ENCODE results near the gene CD1B.

CD1B gene

DNA sequence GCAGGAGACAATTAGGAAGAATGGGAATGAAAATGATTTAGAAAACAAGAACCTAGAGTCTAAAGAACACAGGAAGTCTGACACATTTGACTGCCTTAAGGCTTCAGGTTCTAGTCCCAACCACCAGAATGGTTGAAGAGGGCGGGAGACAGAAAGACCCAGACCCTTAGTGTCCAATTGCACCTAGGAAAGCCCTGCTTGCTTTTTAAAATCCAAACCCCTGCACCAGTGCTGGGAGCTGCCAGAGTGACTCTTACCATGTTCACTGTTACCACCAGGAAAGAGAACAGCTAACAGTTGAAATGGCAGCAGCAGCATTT is 265 bp downstream of the CD1B start:
- ATAC-seq: no peak

DNA sequence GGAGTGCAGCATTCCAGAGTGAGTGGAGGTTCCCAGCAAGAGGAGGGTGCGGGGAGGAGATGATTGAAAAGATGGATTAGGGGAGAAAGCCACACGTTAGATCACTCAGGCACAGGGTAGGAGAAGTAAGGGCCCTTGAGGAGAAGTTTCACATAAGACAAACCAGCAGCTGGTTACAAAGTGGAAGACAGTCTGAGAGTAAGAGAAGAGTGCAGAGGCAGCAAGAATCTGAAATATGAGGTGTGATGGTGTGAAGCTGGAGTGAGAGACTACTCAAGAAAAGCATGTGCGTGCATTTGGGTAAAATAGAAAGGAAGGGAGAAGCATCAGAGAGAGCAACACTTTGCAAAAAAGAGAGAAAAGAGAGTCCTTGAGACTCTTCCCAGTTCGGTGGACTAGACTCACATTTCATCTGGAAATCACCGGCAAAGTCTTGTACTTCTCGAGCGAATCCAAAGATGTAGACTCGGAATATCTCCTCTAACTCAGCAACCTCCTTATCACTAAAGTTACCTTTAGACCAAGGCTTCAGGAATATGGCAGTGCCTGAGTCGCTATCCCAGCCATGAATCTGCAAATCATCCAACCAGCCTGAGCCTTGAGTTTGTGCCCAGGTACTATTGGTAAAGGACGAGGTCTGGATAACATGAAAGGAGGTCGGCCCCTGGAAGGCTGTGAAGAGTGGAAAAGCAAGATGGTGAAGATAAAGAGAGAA is 783 bp downstream of the CD1B start:
- TF ChIP-seq ISL1 (CRISPR knock-in tag; IDR thresholded peaks at IDR 0.05): no peak
- no peak for TF ChIP-seq POU6F1 (CRISPR knock-in tag; IDR thresholded peaks at IDR 0.05; ENCODE audit: borderline replicate concordance, low read depth)
- TF ChIP-seq ZNF70 (CRISPR knock-in tag; IDR thresholded peaks at IDR 0.05): no peak
- TF ChIP-seq, protein P1, sequence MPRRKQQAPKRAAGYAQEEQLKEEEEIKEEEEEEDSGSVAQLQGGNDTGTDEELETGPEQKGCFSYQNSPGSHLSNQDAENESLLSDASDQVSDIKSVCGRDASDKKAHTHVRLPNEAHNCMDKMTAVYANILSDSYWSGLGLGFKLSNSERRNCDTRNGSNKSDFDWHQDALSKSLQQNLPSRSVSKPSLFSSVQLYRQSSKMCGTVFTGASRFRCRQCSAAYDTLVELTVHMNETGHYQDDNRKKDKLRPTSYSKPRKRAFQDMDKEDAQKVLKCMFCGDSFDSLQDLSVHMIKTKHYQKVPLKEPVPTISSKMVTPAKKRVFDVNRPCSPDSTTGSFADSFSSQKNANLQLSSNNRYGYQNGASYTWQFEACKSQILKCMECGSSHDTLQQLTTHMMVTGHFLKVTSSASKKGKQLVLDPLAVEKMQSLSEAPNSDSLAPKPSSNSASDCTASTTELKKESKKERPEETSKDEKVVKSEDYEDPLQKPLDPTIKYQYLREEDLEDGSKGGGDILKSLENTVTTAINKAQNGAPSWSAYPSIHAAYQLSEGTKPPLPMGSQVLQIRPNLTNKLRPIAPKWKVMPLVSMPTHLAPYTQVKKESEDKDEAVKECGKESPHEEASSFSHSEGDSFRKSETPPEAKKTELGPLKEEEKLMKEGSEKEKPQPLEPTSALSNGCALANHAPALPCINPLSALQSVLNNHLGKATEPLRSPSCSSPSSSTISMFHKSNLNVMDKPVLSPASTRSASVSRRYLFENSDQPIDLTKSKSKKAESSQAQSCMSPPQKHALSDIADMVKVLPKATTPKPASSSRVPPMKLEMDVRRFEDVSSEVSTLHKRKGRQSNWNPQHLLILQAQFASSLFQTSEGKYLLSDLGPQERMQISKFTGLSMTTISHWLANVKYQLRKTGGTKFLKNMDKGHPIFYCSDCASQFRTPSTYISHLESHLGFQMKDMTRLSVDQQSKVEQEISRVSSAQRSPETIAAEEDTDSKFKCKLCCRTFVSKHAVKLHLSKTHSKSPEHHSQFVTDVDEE (CRISPR knock-in tag; IDR thresholded peaks at IDR 0.05): no peak
- no peak for TF ChIP-seq ZFP30 (CRISPR knock-in tag; IDR thresholded peaks at IDR 0.05)
- ATAC-seq: no peak

More for the DNA sequence above, 265 bp downstream of the CD1B start:
- no peak for TF ChIP-seq PPARA (CRISPR knock-in tag; IDR thresholded peaks at IDR 0.05; ENCODE audit: borderline replicate concordance)
- TF ChIP-seq, protein P1 (CRISPR knock-in tag; IDR thresholded peaks at IDR 0.05): no peak
- TF ChIP-seq GLIS3 (CRISPR knock-in tag; IDR thresholded peaks at IDR 0.05): no peak
- no peak for TF ChIP-seq ZFP3 (CRISPR knock-in tag; IDR thresholded peaks at IDR 0.05)

DNA sequence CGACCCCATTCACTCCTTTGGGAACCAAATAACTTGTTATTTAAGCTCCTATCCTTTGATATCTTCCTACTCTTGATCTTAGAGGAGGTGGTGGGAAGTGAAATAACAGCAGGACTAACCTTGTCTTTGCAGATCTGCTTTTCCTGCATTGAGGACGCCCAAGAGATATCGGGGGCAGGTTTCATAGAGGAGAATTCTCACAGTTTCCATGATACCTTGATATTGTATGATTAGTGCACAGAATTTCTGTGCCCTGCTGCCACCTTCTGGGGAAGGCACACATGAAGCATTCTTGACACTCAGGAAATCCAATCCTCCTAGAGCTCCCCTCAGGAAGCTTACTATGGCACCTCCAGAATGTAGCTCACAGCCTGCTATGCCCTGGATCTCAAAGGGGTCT is 1.6 kb downstream of the CD1B start:
- 0 out of 3 replicates have a peak, but pooled peaks have one; percentile 20 for ATAC-seq
- TF ChIP-seq ZFP3 (CRISPR knock-in tag; IDR thresholded peaks at IDR 0.05) (no peak), CSRNP3 (CRISPR knock-in tag; IDR thresholded peaks at IDR 0.05) (no peak), PPARA (CRISPR knock-in tag; IDR thresholded peaks at IDR 0.05; ENCODE audit: borderline replicate concordance) (no peak), POU6F1 (CRISPR knock-in tag; IDR thresholded peaks at IDR 0.05; ENCODE audit: borderline replicate concordance, low read depth) (no peak), PATZ1 (CRISPR knock-in tag; IDR thresholded peaks at IDR 0.05; ENCODE audit: borderline replicate concordance) (no peak), RARB (CRISPR knock-in tag; IDR thresholded peaks at IDR 0.05) (no peak), ZFP30 (CRISPR knock-in tag; IDR thresholded peaks at IDR 0.05) (no peak), CSDC2 (CRISPR knock-in tag; IDR thresholded peaks at IDR 0.05) (no peak), OSR1 (CRISPR knock-in tag; IDR thresholded peaks at IDR 0.05) (no peak), ZC3H10 (CRISPR knock-in tag; IDR thresholded peaks at IDR 0.05) (no peak)

Measured in SK-N-SH treated with all-trans-retinoic acid at 6 μM for 48 hours (cell line).